Measurements from ENCODE around the gene MARCKSL1. TPM values are rescaled to one million over a fixed set of nuclear protein-coding genes. Genes with fewer than 3 reads are reported as not detected.
"Not testable (repeated sequence)": the region's sequence is repeated elsewhere in the genome, so short reads cannot be mapped to it uniquely, and the experiment has no call there.

MARCKSL1 gene
- polyA plus RNA-seq, 3 donors = 13.9 to 150 (median 40.3) TPM

GRCh38 chr1:32357614-32358013 is 21.6 kb upstream of the MARCKSL1 start:
- Mint-ChIP-seq H3K9me3 (peaks cover 0 to 12% (median 4%) of the 10 kb centered on the region in 7 donors), H3K36me3 (peaks cover 13 to 30% of the 10 kb centered on the region in 2 donors), H3K27ac (peak overlapping the region in 1 of 7 donors; percentile 54), H3K27me3 (ENCODE audit: low read depth in 3 of 3) (peaks cover 26 to 56% (median 38%) of the 10 kb centered on the region in 3 donors), H3K4me1 (peaks cover 37% of the 10 kb centered on the region), H3K4me3 (no peak overlapping the region)
- H3K4me2 ChIP-seq (replicated peaks; ENCODE audit: extremely low read depth, low read length, poor library complexity, severe bottlenecking) = no peak overlapping the region
- no peak for DNase-seq
- peaks cover 23 to 31% of the 10 kb centered on the region in 2 donors for H3K4me1 ChIP-seq (ENCODE audit: control insufficient read depth in 1 of 2, insufficient read depth in 2 of 2, low read length in 2 of 2)
- no peak overlapping the region for H2AFZ ChIP-seq (ENCODE audit: insufficient read depth, low read depth, low read length, poor library complexity, severe bottlenecking)
- no peaks in the 10 kb centered on the region for H3K9me3 ChIP-seq (replicated peaks in 1 of 2; ENCODE audit: control insufficient read depth in 1 of 2, insufficient read depth in 1 of 2, low read length in 2 of 2)
- H3K79me2 ChIP-seq (ENCODE audit: insufficient read depth, low read length) = no peaks in the 10 kb centered on the region
- H4K20me1 ChIP-seq (ENCODE audit: insufficient read depth, low read length) = peaks cover 13% of the 10 kb centered on the region
- no peak overlapping the region for H3K4me3 ChIP-seq (replicated peaks in 1 of 3; ENCODE audit: low read depth in 2 of 3, low read length in 3 of 3)
- H3K27me3 ChIP-seq (ENCODE audit: control insufficient read depth in 2 of 2, insufficient read depth in 2 of 2, low read length in 2 of 2) = peaks cover 3 to 13% of the 10 kb centered on the region in 2 donors
- no peak for TF ChIP-seq CTCF (IDR thresholded peaks at IDR 0.05)
- no peak overlapping the region for H3K9ac ChIP-seq (ENCODE audit: insufficient read depth, low read length, poor library complexity, severe bottlenecking)
- no peak overlapping the region for H3K27ac ChIP-seq (ENCODE audit: low read depth in 1 of 2, low read length in 2 of 2)
- no peaks in the 10 kb centered on the region for H3K36me3 ChIP-seq (replicated peaks in 1 of 2; ENCODE audit: control insufficient read depth in 1 of 2, insufficient read depth in 2 of 2, low read length in 2 of 2)
- intact Hi-C loops (cut with micrococcal nuclease) = no loop called here
- WGBS (ENCODE audit: insufficient coverage) = no CpG with 5 or more reads among the region's 6 CpGs

- Histone ChIP-seq H2AFZ (ENCODE audit: insufficient read depth, low read depth, low read length, poor library complexity, severe bottlenecking) (no peak overlapping the region), H3K4me1 (ENCODE audit: control insufficient read depth in 1 of 2, insufficient read depth in 2 of 2, low read length in 2 of 2) (peaks cover 26 to 32% of the 10 kb centered on the region in 2 donors), H3K9ac (ENCODE audit: insufficient read depth, low read length, poor library complexity, severe bottlenecking) (no peak overlapping the region), H3K9me3 (replicated peaks in 1 of 2; ENCODE audit: control insufficient read depth in 1 of 2, insufficient read depth in 1 of 2, low read length in 2 of 2) (no peaks in the 10 kb centered on the region), H3K4me3 (replicated peaks in 1 of 3; ENCODE audit: low read depth in 2 of 3, low read length in 3 of 3) (no peak overlapping the region), H3K36me3 (replicated peaks in 1 of 2; ENCODE audit: control insufficient read depth in 1 of 2, insufficient read depth in 2 of 2, low read length in 2 of 2) (no peaks in the 10 kb centered on the region), H3K27ac (ENCODE audit: low read depth in 1 of 2, low read length in 2 of 2) (no peak overlapping the region), H4K20me1 (ENCODE audit: insufficient read depth, low read length) (peaks cover 4% of the 10 kb centered on the region), H3K27me3 (ENCODE audit: control insufficient read depth in 2 of 2, insufficient read depth in 2 of 2, low read length in 2 of 2) (peaks cover 0 to 7% of the 10 kb centered on the region in 2 donors), H3K4me2 (replicated peaks; ENCODE audit: extremely low read depth, low read length, poor library complexity, severe bottlenecking) (no peak overlapping the region), H3K79me2 (ENCODE audit: insufficient read depth, low read length) (no peaks in the 10 kb centered on the region)
- H3K36me3 Mint-ChIP-seq = peaks cover 8 to 26% of the 10 kb centered on the region in 2 donors
- H3K27me3 Mint-ChIP-seq (ENCODE audit: low read depth in 3 of 3) = peaks cover 22 to 45% (median 33%) of the 10 kb centered on the region in 3 donors
- peaks cover 0 to 8% (median 3%) of the 10 kb centered on the region in 7 donors for H3K9me3 Mint-ChIP-seq
- no peak overlapping the region for H3K27ac Mint-ChIP-seq
- WGBS (ENCODE audit: insufficient coverage) = no CpG with 5 or more reads among the region's 1 CpG
- TF ChIP-seq CTCF (IDR thresholded peaks at IDR 0.05) = no peak
- DNase-seq = no peak
- intact Hi-C loops (cut with micrococcal nuclease) = no loop called here
- H3K4me1 Mint-ChIP-seq = peaks cover 41% of the 10 kb centered on the region
- H3K4me3 Mint-ChIP-seq = peak overlapping the region in 1 of 2 donors; percentile 40
Observed at GRCh38 chr1:32356478-32356877, 20.4 kb upstream of the MARCKSL1 start.

- H3K36me3 ChIP-seq (replicated peaks in 1 of 2; ENCODE audit: control insufficient read depth in 1 of 2, insufficient read depth in 2 of 2, low read length in 2 of 2); DNase-seq; H3K27ac ChIP-seq (ENCODE audit: low read depth in 1 of 2, low read length in 2 of 2); H3K27me3 ChIP-seq (ENCODE audit: control insufficient read depth in 2 of 2, insufficient read depth in 2 of 2, low read length in 2 of 2); H3K4me3 ChIP-seq (replicated peaks in 1 of 3; ENCODE audit: low read depth in 2 of 3, low read length in 3 of 3); H3K4me2 ChIP-seq (replicated peaks; ENCODE audit: extremely low read depth, low read length, poor library complexity, severe bottlenecking); intact Hi-C loops (cut with micrococcal nuclease); H3K9ac ChIP-seq (ENCODE audit: insufficient read depth, low read length, poor library complexity, severe bottlenecking); H3K27ac Mint-ChIP-seq; H3K9me3 ChIP-seq (replicated peaks in 1 of 2; ENCODE audit: control insufficient read depth in 1 of 2, insufficient read depth in 1 of 2, low read length in 2 of 2); H2AFZ ChIP-seq (ENCODE audit: insufficient read depth, low read depth, low read length, poor library complexity, severe bottlenecking); H3K9me3 Mint-ChIP-seq; H4K20me1 ChIP-seq (ENCODE audit: insufficient read depth, low read length); H3K79me2 ChIP-seq (ENCODE audit: insufficient read depth, low read length): not testable (repeated sequence)
- peaks cover 29 to 35% of the 10 kb centered on the region in 2 donors for H3K4me1 ChIP-seq (ENCODE audit: control insufficient read depth in 1 of 2, insufficient read depth in 2 of 2, low read length in 2 of 2)
- WGBS (ENCODE audit: insufficient coverage) = 89% methylated on average over 4 of the region's 6 CpGs
- peaks cover 19 to 39% (median 29%) of the 10 kb centered on the region in 3 donors for H3K27me3 Mint-ChIP-seq (ENCODE audit: low read depth in 3 of 3)
- peaks cover 40% of the 10 kb centered on the region for H3K4me1 Mint-ChIP-seq
- peak overlapping the region in 1 of 2 donors; percentile 5 for H3K4me3 Mint-ChIP-seq
- peaks cover 8 to 23% of the 10 kb centered on the region in 2 donors for H3K36me3 Mint-ChIP-seq
Observed at GRCh38 chr1:32355778-32356177, 19.7 kb upstream of the MARCKSL1 start.
